ENCODE results near the gene UBL4A.

UBL4A gene

GRCh38 chrX:154481911-154482601 lies 4.4 kb downstream of the UBL4A start:
- DNase-seq (ENCODE audit: low spot score) = no peak

GRCh38 chrX:154481195-154481594 lies 5.2 kb downstream of the UBL4A start:
- no peak for DNase-seq (ENCODE audit: low spot score)

DNA sequence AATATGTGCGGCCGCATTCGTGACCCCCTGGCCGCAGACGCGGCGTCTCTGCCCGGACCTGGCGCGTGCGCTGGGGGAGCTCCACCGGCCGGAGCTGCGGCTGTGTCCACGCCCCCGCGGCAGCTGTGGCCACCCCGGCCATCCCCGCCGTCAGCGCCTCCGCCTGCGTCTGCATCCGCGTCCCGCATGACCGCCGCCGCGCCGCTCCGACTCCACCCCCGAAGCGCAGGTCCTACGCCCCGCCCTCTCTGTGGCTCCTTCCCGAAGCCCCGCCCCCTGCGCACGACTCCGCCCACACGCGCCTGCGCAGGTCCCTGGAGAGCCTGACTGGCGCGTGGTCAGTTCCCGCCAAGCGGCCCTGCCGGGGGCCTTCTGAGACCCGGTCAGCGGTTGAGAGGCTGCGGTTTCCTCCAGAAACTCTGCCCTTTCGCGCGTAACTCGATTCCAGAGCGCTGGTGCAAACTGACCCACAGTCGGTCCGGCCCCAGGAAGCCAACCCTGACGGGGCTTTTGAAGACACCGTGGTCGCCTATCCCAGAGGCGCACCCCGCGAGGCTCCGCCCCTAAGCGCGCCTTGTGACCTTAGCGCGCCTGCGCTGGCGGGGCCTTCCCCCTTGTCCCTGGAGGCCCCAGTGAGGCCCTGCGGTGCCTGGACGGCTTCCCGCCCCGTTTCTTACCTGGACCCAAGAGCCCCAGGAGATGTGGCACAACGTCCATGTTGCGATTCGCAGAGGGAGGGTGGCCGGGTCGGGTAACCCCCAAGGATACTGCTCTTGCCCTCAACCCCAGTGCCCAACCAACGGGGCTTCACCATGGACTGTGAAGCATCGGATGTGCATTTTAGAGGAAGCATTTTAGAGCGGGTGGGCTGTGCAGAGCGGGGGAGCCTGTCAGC lies 7.4 kb downstream of the UBL4A start, which contains the start of gene LAGE3:
LAGE3 (minus strand) TSS at position 554 of the 895 bp plus-strand sequence; CDS start at position 188, 366 bp downstream.
- DNase-seq (ENCODE audit: low spot score) = peak; percentile 95

- no peak for DNase-seq (ENCODE audit: low spot score)
Measured at GRCh38 chrX:154477891-154478477, 8.4 kb downstream of the UBL4A start.

- DNase-seq (ENCODE audit: low spot score) = no peak
Measured at GRCh38 chrX:154476821-154477220, 9.6 kb downstream of the UBL4A start.

DNA sequence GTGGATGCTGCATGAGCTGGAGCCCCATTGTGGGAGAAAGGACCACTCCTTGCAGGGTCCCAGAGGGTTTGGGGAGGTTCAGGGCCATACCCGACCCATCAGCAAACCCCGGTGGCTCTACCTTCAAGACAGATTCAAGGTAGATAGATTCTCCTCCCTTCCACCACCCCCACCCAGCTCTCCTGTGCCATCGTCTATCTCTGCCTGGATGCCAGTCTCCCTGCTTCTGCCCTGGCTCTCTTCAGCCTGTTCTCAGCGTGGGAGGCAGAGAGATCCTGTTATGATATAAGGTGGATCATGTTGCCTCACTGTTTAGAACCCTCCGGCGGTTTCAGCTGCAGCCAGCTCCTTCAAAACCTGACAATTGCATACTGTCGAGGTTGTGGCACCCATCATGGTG lies 12.7 kb downstream of the UBL4A start:
- DNase-seq (ENCODE audit: low spot score) = no peak

GRCh38 chrX:154472685-154473632 lies 13.5 kb downstream of the UBL4A start:
- no peak for DNase-seq (ENCODE audit: low spot score)

DNA sequence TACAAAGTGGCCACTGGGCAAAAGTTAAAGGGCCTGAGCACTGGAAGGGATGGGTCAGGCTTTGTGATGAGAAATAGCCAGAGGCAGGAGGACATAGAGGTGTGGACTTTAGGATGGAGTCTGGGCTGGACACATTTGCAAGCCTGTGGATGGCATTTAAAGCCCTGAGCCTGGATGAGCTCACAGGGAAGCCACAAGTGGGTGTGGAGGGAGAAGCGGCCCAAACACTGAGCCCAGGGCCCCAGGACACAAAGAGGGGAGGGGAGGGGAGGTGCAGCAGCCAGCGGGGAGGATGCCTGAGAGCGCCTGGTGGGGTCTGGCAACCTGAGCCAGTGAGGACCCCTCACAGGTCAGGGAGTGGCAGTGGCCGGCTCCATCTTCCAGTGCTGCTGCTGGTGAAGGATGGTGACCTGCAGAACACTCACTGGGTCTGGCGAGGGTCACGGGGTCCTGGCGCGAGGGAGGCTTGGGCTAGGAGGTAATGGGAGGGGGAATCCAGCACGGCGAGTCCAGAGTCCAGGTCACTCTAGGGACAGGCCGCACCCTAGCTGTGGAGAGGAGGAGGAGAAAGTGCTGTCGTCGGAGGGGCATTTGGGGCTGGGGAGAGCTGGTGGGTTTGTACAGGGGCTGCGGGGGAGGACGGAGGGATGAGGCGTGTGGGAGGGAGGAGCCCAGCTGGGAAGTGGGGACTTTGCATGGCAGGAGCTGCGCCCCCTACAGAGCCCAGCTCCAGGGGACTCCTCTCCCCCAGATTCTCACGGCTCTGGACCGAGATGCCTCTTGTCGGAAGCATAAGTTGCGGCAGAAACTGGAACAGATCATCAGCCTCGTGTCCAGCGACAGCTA lies 14.4 kb downstream of the UBL4A start:
- DNase-seq (ENCODE audit: low spot score) = no peak

- no peak for DNase-seq (ENCODE audit: low spot score)
Measured at GRCh38 chrX:154470914-154471568, 15.4 kb downstream of the UBL4A start.

DNA sequence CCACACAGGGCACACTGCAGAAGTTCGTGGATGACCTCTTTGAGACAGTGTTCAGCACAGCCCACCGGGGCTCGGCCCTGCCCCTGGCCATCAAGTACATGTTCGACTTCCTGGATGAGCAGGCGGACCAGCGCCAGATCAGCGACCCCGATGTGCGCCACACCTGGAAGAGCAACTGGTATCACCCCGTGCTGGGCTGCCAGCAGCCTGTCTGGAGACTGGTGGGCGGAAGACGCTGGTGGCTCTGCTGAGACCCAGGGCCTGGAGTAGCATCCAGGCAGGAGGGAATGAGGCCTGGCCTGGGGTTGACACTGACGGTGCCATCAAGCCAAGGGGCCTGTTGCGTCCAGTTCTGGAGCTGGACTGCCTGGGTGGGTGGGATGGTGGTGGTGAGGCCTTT lies 16.0 kb downstream of the UBL4A start:
- DNase-seq (ENCODE audit: low spot score) = no peak

DNA sequence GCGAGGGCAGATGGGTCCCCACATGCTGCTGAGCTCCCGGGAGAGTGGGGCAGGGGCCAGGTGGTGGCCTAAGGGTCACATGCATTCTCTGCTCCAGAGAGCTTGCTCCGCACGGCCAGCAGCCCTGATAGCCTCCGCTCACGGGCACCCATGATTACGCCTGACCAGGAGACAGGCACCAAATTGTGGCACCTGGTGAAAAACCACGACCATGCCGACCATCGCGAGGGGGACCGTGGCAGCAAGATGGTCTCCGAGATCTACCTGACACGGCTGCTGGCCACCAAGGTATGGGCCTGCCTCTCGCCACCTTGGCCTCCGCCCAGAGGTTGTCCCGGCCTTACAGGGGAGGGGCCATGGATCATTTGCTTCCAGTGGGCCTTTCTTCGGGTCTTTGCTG lies 16.5 kb downstream of the UBL4A start:
- DNase-seq (ENCODE audit: low spot score) = no peak

DNA sequence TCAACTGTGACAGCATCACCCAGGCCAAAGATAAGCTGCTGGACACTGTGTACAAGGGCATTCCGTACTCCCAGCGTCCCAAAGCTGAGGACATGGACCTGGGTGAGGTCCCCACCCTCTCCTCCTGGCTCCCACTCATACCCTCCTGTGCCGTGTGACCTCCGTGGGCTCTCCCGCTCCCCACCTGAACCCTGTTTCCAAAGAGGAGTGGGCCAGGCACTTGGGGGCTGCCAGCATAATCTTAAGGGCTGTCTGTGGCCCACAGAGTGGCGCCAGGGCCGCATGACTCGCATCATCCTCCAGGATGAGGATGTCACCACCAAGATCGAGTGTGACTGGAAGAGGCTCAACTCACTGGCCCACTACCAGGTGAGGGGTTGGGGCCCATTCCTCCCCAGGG lies 17.3 kb downstream of the UBL4A start:
- no peak for DNase-seq (ENCODE audit: low spot score)

DNA sequence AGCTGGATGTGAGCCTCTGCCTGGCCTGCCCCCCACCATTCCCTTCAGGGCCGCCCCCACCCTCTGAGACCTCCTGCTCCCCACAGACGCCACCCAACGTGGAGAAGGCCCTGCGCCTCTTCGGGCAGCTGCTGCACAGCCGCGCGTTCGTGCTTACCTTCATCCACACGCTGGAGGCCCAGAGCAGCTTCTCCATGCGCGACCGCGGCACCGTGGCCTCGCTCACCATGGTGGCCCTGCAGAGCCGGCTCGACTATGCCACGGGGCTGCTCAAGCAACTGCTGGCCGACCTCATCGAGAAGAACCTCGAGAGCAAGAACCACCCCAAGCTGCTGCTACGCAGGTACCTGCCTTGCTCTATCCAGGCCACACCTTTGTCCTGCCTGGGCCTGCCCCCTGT lies 18.2 kb downstream of the UBL4A start:
- DNase-seq (ENCODE audit: low spot score) = no peak

DNA sequence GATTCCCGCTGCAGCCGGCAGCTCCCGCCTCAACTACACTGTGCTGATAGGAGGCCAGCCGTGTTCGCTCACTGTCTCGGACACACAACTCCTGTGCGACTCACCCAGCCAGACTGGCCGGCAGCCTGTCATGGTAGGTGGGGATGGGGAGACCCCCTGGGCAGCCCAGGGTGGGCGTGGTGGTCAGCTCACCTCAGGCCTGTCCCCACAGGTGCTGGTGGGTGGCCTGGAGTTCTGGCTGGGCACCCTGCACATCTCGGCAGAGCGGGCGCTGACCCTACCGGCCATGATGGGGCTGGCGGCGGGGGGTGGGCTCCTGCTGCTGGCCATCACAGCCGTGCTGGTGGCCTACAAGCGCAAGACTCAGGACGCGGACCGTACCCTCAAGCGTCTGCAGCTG lies 18.9 kb downstream of the UBL4A start:
- no peak for DNase-seq (ENCODE audit: low spot score)

DNA sequence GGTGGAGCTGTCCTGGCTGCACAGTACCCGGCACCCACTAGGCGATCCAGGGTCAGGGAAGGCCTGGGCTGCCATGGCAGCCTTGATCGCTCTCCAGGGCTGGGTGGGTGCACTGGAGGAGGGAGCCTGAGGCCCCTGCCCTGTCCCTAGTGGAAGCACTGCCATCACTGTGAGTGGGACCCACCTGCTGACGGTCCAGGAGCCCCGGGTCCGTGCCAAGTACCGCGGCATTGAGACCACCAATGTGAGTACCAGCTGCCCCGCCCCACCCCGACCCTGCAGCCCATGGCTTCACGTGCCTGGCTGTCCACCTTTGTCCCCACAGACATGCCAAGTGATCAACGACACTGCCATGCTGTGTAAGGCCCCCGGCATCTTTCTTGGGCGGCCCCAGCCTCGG lies 19.5 kb downstream of the UBL4A start:
- no peak for DNase-seq (ENCODE audit: low spot score)

DNA sequence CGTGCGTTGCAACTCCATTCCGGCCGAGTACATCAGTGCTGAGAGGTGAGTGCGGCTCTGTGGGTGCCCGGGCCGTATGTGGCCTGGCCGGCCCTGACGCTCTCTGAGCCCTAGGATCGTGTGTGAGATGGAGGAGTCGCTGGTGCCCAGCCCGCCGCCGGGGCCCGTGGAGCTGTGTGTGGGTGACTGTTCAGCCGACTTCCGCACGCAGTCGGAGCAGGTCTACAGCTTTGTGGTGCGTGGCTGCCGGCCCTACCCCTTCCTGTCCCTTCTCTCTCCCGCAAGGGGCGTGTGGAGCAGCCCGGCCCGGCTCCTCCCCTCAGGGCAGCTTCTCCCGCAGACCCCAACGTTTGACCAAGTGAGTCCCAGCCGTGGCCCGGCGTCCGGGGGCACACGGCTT lies 20.4 kb downstream of the UBL4A start:
- DNase-seq (ENCODE audit: low spot score) = no peak

DNA sequence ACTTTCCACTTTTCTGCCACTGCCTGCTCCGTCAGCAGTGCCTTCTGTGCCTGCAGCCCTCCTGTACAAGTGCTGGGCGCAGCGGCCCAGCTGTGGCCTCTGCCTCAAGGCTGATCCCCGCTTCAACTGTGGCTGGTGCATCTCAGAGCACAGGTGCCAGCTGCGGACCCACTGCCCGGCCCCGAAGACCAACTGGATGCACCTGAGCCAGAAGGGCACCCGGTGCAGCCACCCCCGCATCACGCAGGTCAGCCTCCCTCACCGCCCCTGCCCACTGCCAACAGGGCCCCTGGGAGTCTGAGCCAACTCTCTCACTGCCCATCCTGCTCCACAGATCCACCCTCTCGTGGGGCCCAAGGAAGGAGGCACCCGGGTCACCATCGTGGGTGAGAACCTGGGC lies 20.8 kb downstream of the UBL4A start:
- no peak for DNase-seq (ENCODE audit: low spot score)

DNA sequence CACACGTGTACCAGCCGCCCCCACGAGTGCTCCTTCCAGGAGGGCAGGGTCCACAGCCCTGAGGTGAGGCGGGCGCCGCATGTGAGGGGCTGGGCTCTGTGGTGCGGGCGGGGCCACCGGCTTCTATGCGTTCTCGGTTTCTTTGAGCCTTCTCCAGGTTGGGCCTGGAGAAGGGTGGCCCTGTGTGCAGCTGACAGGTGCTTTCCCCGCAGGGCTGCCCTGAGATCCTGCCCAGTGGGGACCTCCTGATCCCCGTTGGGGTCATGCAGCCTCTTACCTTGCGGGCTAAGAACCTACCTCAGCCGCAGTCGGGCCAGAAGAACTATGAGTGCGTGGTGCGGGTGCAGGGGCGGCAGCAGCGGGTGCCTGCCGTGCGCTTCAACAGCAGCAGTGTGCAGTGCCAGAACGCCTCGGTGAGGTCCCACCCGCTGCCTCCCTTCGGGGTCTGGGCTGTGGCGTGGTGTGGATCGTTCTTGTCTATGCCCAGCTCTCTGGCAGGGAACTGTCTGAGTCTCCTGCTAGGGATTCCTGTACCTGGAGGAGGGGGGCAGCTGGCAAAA lies 21.5 kb downstream of the UBL4A start:
- DNase-seq (ENCODE audit: low spot score) = no peak

DNA sequence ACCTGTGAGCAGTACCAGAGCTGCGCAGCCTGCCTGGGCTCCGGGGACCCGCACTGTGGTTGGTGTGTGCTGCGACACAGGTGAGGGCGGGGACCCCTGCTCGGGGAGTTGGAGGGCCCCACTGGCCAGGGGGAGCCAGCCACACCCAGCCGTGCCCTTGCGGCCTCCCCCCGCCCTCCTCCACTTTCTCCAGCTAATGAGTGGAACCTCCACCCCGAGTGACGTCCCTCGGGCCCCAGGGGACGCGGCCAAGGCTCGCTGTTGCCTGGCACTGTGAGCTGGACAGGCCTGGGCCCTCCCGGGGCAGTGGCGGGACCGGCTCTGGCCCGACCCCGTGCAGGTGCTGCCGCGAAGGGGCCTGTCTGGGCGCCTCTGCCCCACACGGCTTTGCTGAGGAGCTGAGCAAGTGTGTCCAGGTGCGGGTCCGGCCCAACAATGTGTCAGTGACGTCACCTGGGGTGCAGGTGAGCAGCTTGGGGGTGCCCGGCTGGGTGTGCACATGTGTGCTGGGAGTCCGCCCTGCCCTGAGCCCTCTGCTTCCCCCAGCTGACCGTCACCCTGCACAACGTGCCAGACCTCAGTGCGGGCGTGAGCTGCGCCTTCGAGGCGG lies 22.7 kb downstream of the UBL4A start:
- no peak for DNase-seq (ENCODE audit: low spot score)

- no peak for DNase-seq (ENCODE audit: low spot score)
Measured at GRCh38 chrX:154462396-154462795, 24.0 kb downstream of the UBL4A start.
